ENCODE data around the gene DCAF6. TPM values are rescaled to one million over a fixed set of nuclear protein-coding genes. Genes with fewer than 3 reads are reported as not detected.

DCAF6 gene
- total RNA-seq, 1 experiment from 2014 or later: 24.0 TPM

GRCh38 chr1:167929725-167930124, 6.8 kb upstream of the DCAF6 start:
- Histone ChIP-seq H3K9me3 (replicated peaks) (no peaks in the 10 kb centered on the region), H3K4me1 (replicated peaks) (peaks cover 10% of the 10 kb centered on the region; the same call in 1 of the 2 replicates), H3K4me3 (no peak overlapping the region), H3K27me3 (replicated peaks) (no peaks in the 10 kb centered on the region), H3K27ac (no peak overlapping the region), H3K36me3 (no peaks in the 10 kb centered on the region)
- no peak for DNase-seq (ENCODE audit: low read depth in 1 of 2, low spot score in 2 of 2)

DNA sequence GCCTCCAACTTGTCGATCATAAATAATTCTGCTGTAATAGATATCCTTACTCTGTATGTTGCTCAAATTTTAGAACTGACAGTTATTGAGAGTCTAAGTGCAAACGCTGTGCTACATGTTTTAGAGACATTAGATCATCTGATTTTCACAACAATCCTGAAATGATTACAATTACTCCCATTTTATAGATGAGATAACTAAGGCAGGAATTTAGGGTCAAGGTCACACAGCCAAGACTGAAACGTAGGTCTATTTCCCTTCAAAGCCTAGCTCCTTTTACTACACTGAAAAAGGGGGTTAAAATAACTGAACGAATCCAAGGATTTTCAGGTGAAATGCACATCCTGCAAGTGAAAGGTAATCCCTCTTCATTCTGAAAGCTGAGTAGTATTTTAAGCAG, 2.7 kb upstream of the DCAF6 start:
- no peaks in the 10 kb centered on the region for H3K27me3 ChIP-seq (replicated peaks)
- H3K9me3 ChIP-seq (replicated peaks): no peaks in the 10 kb centered on the region
- no peak overlapping the region for H3K4me3 ChIP-seq
- H3K4me1 ChIP-seq (replicated peaks): peaks cover 17% of the 10 kb centered on the region; the same call in 1 of the 2 replicates
- 0 out of 2 replicates have a peak, but pooled peaks cover 4% of the 10 kb centered on the region for H3K36me3 ChIP-seq
- H3K27ac ChIP-seq: no peak overlapping the region
- DNase-seq (ENCODE audit: low read depth in 1 of 2, low spot score in 2 of 2): no peak

GRCh38 chr1:167934426-167935215, 1.9 kb upstream of the DCAF6 start:
- Histone ChIP-seq H3K27ac (no peak overlapping the region), H3K36me3 (0 out of 2 replicates have a peak, but pooled peaks cover 4% of the 10 kb centered on the region), H3K4me1 (replicated peaks) (peaks cover 17% of the 10 kb centered on the region; the same call in 1 of the 2 replicates), H3K4me3 (peak overlapping the region; percentile 65), H3K27me3 (replicated peaks) (no peaks in the 10 kb centered on the region), H3K9me3 (replicated peaks) (no peaks in the 10 kb centered on the region)
- DNase-seq (ENCODE audit: low read depth in 1 of 2, low spot score in 2 of 2): no peak

GRCh38 chr1:167935216-167936067, 1.0 kb upstream of the DCAF6 start:
- H3K4me3 ChIP-seq: peak overlapping the region; percentile 65
- no peaks in the 10 kb centered on the region for H3K27me3 ChIP-seq (replicated peaks)
- H3K27ac ChIP-seq: peak overlapping the region; percentile 90
- DNase-seq (ENCODE audit: low read depth in 1 of 2, low spot score in 2 of 2): peak in 1 of 2 experiments; percentile 49
- H3K4me1 ChIP-seq (replicated peaks): peaks cover 17% of the 10 kb centered on the region; the same call in 1 of the 2 replicates
- no peaks in the 10 kb centered on the region for H3K9me3 ChIP-seq (replicated peaks)
- H3K36me3 ChIP-seq: 0 out of 2 replicates have a peak, but pooled peaks cover 4% of the 10 kb centered on the region

DNA sequence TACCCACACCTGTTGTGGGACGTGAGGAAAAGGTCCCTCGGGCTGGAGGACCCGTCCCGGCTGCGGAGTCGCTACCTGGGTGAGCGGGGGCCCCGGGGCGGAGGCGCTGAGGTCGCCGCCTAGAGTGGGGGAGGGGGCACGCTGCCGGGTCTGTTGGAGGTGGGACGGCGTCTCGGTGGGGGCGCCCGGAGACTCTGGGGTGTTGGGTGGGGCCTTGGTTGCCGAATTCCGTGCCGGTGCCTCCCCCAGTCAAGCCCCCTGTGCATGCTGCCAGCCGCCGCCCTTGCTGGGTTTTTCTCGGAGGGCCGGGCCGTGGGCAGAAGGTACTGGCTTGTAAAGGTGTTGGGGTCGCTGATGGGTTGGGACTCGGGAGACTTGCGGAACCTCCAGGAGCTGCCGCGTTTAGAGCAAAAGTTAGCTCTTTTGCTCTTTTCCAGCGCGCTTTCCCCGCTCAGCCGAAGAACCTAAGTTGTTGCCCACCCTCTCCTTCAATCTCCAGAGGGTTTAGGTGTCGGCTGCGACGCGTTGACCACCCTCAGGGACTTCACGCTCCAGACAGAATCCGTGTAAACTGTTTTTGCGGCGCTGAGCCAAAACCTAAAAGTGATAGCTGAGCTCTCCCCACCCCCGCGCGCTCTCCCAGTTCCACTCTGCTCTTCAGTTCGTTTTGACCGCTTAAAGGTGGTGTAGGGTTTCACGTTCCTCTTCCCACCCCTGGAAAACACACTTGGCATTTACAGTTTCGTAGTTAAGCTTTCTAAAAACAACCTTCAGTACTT, 636 bp downstream of the DCAF6 start, which contains the start of gene MPC2:
Gene MPC2 (minus strand): TSS at position 143 of the 779 bp plus-strand sequence. CDS start 1,231 bp downstream, outside the sequence.
- Histone ChIP-seq H3K4me1 (replicated peaks) (peaks cover 17% of the 10 kb centered on the region; the same call in 1 of the 2 replicates), H3K36me3 (0 out of 2 replicates have a peak, but pooled peaks cover 4% of the 10 kb centered on the region), H3K27me3 (replicated peaks) (no peaks in the 10 kb centered on the region), H3K4me3 (peak within 1 kb of the TSS; percentile 65), H3K27ac (peak within 1 kb of the TSS; percentile 90), H3K9me3 (replicated peaks) (no peaks in the 10 kb centered on the region)
- DNase-seq (ENCODE audit: low read depth in 1 of 2, low spot score in 2 of 2): peak; percentile 56 to 57

DNA sequence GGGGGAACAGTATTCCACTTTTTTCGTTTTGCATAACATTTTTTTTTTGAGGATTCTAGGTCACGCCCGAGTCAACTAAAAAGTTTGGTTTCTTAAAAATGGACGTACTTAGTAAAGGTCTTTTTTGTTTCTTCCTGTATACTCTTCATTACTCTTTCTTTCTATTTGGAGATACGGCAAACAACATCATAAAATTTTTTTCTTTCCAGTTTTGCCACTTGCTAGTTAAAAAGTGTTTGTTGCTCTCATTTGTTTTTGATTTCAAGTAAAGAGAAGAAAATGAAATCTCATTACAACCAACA, 1.2 kb downstream of the DCAF6 start:
- H3K27ac ChIP-seq: peak overlapping the region; percentile 90; the same call in 1 of the 2 replicates
- H3K36me3 ChIP-seq: 0 out of 2 replicates have a peak, but pooled peaks cover 4% of the 10 kb centered on the region
- H3K4me1 ChIP-seq (replicated peaks): peaks cover 17% of the 10 kb centered on the region; the same call in 1 of the 2 replicates
- no peaks in the 10 kb centered on the region for H3K9me3 ChIP-seq (replicated peaks)
- no peak for DNase-seq (ENCODE audit: low read depth in 1 of 2, low spot score in 2 of 2)
- H3K4me3 ChIP-seq: peak overlapping the region; percentile 65
- H3K27me3 ChIP-seq (replicated peaks): no peaks in the 10 kb centered on the region

DNA sequence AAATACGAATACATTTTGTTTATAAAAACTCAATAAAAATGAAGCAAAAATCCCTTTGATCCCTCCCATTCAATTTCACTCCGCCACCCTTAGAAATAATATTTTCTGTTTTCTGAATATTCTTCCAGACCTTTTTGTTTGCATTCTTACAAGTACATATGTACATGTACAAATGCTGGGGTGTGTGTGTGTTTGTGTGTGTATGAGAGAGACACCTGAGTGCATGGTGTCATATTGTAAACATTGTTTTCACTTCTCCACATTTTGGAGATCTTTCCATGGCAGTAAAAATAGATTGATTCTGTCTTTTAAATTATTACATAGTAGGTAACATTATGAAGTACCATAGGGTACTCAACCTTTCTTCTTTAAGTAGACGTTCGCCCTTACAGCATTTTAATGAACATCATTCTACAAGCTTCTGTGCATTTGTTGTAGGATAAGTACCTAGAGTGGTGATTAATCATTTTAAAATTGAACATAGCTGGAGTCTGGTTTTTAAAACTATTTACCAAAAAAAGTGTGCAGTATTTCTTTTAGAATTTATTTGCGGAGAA, 1.7 kb downstream of the DCAF6 start:
- no peak overlapping the region for H3K27ac ChIP-seq
- 0 out of 2 replicates have a peak, but pooled peaks cover 4% of the 10 kb centered on the region for H3K36me3 ChIP-seq
- H3K9me3 ChIP-seq (replicated peaks): no peaks in the 10 kb centered on the region
- no peak for DNase-seq (ENCODE audit: low read depth in 1 of 2, low spot score in 2 of 2)
- H3K27me3 ChIP-seq (replicated peaks): no peaks in the 10 kb centered on the region
- peak overlapping the region; percentile 65 for H3K4me3 ChIP-seq
- H3K4me1 ChIP-seq (replicated peaks): peaks cover 17% of the 10 kb centered on the region; the same call in 1 of the 2 replicates

- H3K36me3 ChIP-seq: 0 out of 2 replicates have a peak, but pooled peaks cover 4% of the 10 kb centered on the region
- H3K4me1 ChIP-seq (replicated peaks): peaks cover 2% of the 10 kb centered on the region; the same call in 1 of the 2 replicates
- H3K27me3 ChIP-seq (replicated peaks): no peaks in the 10 kb centered on the region
- no peaks in the 10 kb centered on the region for H3K9me3 ChIP-seq (replicated peaks)
- no peak overlapping the region for H3K4me3 ChIP-seq
- no peak for DNase-seq (ENCODE audit: low read depth in 1 of 2, low spot score in 2 of 2)
- H3K27ac ChIP-seq: no peak overlapping the region
Measured at GRCh38 chr1:167940264-167940663, 3.8 kb downstream of the DCAF6 start.

GRCh38 chr1:167943541-167943940, 7.1 kb downstream of the DCAF6 start:
- Histone ChIP-seq H3K4me1 (replicated peaks) (no peaks in the 10 kb centered on the region), H3K27me3 (replicated peaks) (no peaks in the 10 kb centered on the region), H3K9me3 (replicated peaks) (no peaks in the 10 kb centered on the region), H3K4me3 (no peak overlapping the region), H3K36me3 (no peaks in the 10 kb centered on the region), H3K27ac (no peak overlapping the region)
- no peak for DNase-seq (ENCODE audit: low read depth in 1 of 2, low spot score in 2 of 2)

DNA sequence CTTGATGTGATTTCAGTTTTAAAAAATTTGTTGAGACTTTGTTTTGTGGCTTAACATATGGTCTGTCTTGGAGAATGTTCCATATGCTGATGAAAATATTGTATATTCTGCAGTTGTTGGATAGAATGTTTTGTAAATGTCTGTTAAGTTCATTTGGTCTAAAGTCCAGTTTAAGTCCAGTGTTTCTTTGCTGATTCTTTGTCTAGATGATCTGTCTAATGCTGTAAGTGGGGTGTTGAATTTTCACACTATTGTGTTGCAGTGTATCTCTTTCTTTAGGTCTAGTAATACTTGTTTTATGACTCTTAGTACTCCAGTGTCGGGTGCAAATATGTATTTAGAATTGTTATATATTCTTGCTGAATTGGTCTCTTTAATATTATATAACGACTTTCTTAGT, 11.2 kb downstream of the DCAF6 start:
- no peak overlapping the region for H3K4me3 ChIP-seq
- DNase-seq (ENCODE audit: low read depth in 1 of 2, low spot score in 2 of 2): no peak
- no peaks in the 10 kb centered on the region for H3K27me3 ChIP-seq (replicated peaks)
- no peak overlapping the region for H3K27ac ChIP-seq
- no peaks in the 10 kb centered on the region for H3K9me3 ChIP-seq (replicated peaks)
- H3K4me1 ChIP-seq (replicated peaks): peaks cover 4% of the 10 kb centered on the region; the same call in 1 of the 2 replicates
- no peaks in the 10 kb centered on the region for H3K36me3 ChIP-seq

DNA sequence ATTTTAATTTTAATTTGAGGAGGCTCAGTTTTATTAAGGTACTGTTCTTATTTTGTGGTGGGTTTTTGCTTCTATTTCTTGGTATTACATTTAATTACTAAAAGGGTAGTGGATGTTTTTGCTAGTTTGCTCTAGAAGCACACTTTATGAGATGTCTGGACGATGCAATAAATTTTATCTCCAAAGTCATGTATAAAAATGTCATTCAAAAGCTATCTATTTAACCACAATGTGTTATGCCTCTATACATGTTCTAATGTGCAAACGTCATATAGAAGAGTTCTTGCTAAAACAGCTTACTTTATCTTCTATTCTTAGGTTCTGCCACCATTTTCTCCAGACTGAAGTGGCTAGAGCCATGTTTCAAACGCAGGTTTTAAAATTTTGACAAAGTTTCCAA, 13.3 kb downstream of the DCAF6 start:
- Histone ChIP-seq H3K27me3 (replicated peaks) (no peaks in the 10 kb centered on the region), H3K27ac (no peak overlapping the region), H3K36me3 (peaks cover 3% of the 10 kb centered on the region; the same call in 1 of the 2 replicates), H3K4me1 (replicated peaks) (peaks cover 4% of the 10 kb centered on the region; the same call in 1 of the 2 replicates), H3K9me3 (replicated peaks) (no peaks in the 10 kb centered on the region), H3K4me3 (no peak overlapping the region)
- DNase-seq (ENCODE audit: low read depth in 1 of 2, low spot score in 2 of 2): no peak

GRCh38 chr1:167950569-167950968, 14.1 kb downstream of the DCAF6 start:
- no peak for DNase-seq (ENCODE audit: low read depth in 1 of 2, low spot score in 2 of 2)
- no peaks in the 10 kb centered on the region for H3K27me3 ChIP-seq (replicated peaks)
- H3K9me3 ChIP-seq (replicated peaks): no peaks in the 10 kb centered on the region
- H3K4me3 ChIP-seq: no peak overlapping the region
- H3K36me3 ChIP-seq: peaks cover 3% of the 10 kb centered on the region; the same call in 1 of the 2 replicates
- peaks cover 4% of the 10 kb centered on the region; the same call in 1 of the 2 replicates for H3K4me1 ChIP-seq (replicated peaks)
- H3K27ac ChIP-seq: no peak overlapping the region

GRCh38 chr1:167955915-167956314, 19.4 kb downstream of the DCAF6 start:
- no peak for DNase-seq (ENCODE audit: low read depth in 1 of 2, low spot score in 2 of 2)
- Histone ChIP-seq H3K27ac (no peak overlapping the region), H3K9me3 (replicated peaks) (no peaks in the 10 kb centered on the region), H3K36me3 (peaks cover 3% of the 10 kb centered on the region; the same call in 1 of the 2 replicates), H3K4me1 (replicated peaks) (peaks cover 4% of the 10 kb centered on the region; the same call in 1 of the 2 replicates), H3K4me3 (no peak overlapping the region), H3K27me3 (replicated peaks) (no peaks in the 10 kb centered on the region)

All from SJSA1 (cell line).